Heart left ventricle (tissue), 16 donors: ENCODE results near the gene SGSM2. TPM values are rescaled to one million over a fixed set of nuclear protein-coding genes. Genes with fewer than 3 reads are reported as not detected.

Experiments
- ATAC-seq, 4 donors: fragments of 200-7000 bp; cut with Tn5 transposase; one replicate each; pipeline ENCODE4 v1.9.1; 2020 to 2022; ENCODE audit warnings: moderate library complexity in 4 of 4, mild to moderate bottlenecking in 3 of 4, moderate number of reproducible peaks in 1 of 4
- DNase-seq, 5 donors: peaks; one replicate each; pipeline ENCODE4 v3.0.0-alpha.2; 2020
- H3K27ac ChIP-seq, 12 donors: fragments of 200-600 bp; sonication (generic) in 4 of 12; one replicate each; pipeline versions ENCODE4 v1.5.0 to v1.8.0; 2016 to 2022; ENCODE audit warnings: mild to moderate bottlenecking in 2 of 12
- H3K27me3 ChIP-seq, 9 donors: fragments of 200-600 bp; sonication (generic) in 2 of 9; one replicate each; pipeline versions ENCODE4 v1.5.1 to v1.8.0; 2016 to 2022; ENCODE audit warnings: mild to moderate bottlenecking in 3 of 9
- H3K36me3 ChIP-seq, 9 donors: fragments of 200-600 bp; sonication (generic) in 2 of 9; one replicate each; pipeline versions ENCODE4 v1.5.0 to v1.8.0; 2018 to 2022; ENCODE audit warnings: mild to moderate bottlenecking in 2 of 9
- H3K4me1 ChIP-seq, 12 donors: fragments of 200-600 bp; sonication (generic) in 4 of 12; one replicate each; pipeline versions ENCODE4 v1.5.0 to v1.8.0; 2016 to 2022; ENCODE audit warnings: mild to moderate bottlenecking in 3 of 12
- H3K4me3 ChIP-seq, 12 donors: fragments of 200-600 bp; sonication (generic) in 4 of 12; one replicate each; pipeline versions ENCODE4 v1.5.0 to v1.8.0; 2017 to 2022; ENCODE audit warnings: mild to moderate bottlenecking in 9 of 12, moderate library complexity in 4 of 12
- H3K9me3 ChIP-seq, 12 donors: fragments of 200-600 bp; sonication (generic) in 4 of 12; one replicate each; pipeline versions ENCODE4 v1.5.0 to v1.8.0; 2016 to 2022; ENCODE audit warnings: mild to moderate bottlenecking in 1 of 12
- POLR2A ChIP-seq, 2 donors: fragments of 450-650 bp; IDR thresholded peaks; one replicate each; pipeline ENCODE4 v1.6.1; 2017; ENCODE audit warnings: antibody characterized with exemption in 2 of 2, mild to moderate bottlenecking in 2 of 2, moderate library complexity in 2 of 2
- WGBS, 4 donors: extraction: QIAGEN DNeasy Blood & Tissue Kit in 2 of 4; methylation state at CpG; one replicate each; pipeline versions ENCODE4 v1.1.5 to v1.1.7; 2013 to 2018; 5-methylcytosine and 5-hydroxymethylcytosine counted together
- intact Hi-C, 10 donors: fragments of 100-400 bp; cut with DNase I; formaldehyde crosslinking; loops; one replicate each; pipeline versions ENCODE4 v1.11.1 to v1.14.2; 2022
- polyA plus RNA-seq, 2 donors: library from polyadenylated mRNA; stranded (reverse); fragments of 200-250 nt; gene quantifications; one replicate each; pipeline ENCODE4 v1.2.3, GENCODE V29; 2013
- total RNA-seq, 9 donors: library from RNA; depleted of rRNA in 2 of 9; stranded (reverse); fragments of >200 nt in 2 of 9; fragmentation: NEBNext Ultra II Directional in 3 of 9; extraction: Animal tissue kit (Norgen Biotek cat#: 25700) in 3 of 9; gene quantifications; one replicate each; pipeline versions ENCODE4 v1.1.0 to v1.2.4, GENCODE V29; 2016 to 2023
- TF ChIP-seq, protein P1 (sequence below), 12 donors: fragments of 200-600 bp; sonication (generic) in 4 of 12; IDR thresholded peaks; one replicate each; pipeline versions ENCODE4 v1.5.0 to v1.8.0; 2018 to 2022; ENCODE audit warnings: antibody characterized with exemption in 12 of 12, mild to moderate bottlenecking in 5 of 12
- donor health status: ischemic (EF 13 %, LVEDD 7.1; RV severe dilation, severe dysfunction).
- donor health status: healthy with polysubstance abuse.
- donor health status: DM: no; HTN: yes; CAD: no.
- donor health status: DM: no; HTN: no; CAD: no.
- donor health status: ischemic (EF 25% LVEDD 6.9; RV normal size, moderate dysfunction).
- donor health status: ischemic (EF 25% LVEDD 5.7; RV mildly dilated, moderate dysfunction).
- donor health status: healthy.
- donor health status: DM: yes; HTN: yes; CAD: no.
- donor health status: ischemic (EF 35%, LVEDD 5.7; RV mildly dilated, moderate dysfunction).
- donor health status: nonischemic (EF 11% LVEDD 7.7; RV severe dilation, severe dysfunction).
- donor health status: DM: yes; HTN: yes; CAD: no.
- donor health status: PGD.
- donor health status: ischemic (EF 29% LVEDD 5.4; RV normal size, mild dysfunction).
- donor health status: nonischemic (EF 23%, LVEDD 6.1; RV moderate dilation, normal function).

SGSM2 gene
- total and polyA plus RNA-seq, 11 donors: 17.0 to 35.1 (median 22.3) TPM

DNA sequence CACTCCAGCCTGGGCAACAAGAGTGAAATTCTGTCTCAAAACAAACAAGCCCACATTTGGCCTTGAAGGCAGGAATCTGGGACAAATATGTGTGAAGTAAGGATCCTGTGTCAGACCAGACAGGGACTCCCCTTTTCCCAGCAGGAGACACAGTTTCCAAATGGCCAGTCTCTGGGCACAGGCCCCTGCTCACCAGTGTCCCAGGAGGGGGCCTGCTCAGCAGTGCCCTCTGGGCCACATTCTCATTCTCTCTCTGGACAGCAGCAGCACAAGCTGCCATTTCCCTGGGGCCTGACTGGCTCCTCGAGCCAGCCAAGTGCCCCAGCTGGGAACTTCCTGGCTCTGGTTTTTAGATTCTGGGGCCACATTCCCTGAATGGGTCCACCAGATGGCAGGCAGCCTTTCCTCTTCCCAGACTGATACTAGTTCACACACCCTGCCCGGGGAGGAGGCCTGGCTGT, 75.3 kb downstream of the SGSM2 start:
- H3K27ac ChIP-seq: peak overlapping the region in 11 of 12 donors; percentile 2 to 63 (median 41)
- TF ChIP-seq POLR2A (IDR thresholded peaks at IDR 0.05): no peak
- TF ChIP-seq, protein P1, sequence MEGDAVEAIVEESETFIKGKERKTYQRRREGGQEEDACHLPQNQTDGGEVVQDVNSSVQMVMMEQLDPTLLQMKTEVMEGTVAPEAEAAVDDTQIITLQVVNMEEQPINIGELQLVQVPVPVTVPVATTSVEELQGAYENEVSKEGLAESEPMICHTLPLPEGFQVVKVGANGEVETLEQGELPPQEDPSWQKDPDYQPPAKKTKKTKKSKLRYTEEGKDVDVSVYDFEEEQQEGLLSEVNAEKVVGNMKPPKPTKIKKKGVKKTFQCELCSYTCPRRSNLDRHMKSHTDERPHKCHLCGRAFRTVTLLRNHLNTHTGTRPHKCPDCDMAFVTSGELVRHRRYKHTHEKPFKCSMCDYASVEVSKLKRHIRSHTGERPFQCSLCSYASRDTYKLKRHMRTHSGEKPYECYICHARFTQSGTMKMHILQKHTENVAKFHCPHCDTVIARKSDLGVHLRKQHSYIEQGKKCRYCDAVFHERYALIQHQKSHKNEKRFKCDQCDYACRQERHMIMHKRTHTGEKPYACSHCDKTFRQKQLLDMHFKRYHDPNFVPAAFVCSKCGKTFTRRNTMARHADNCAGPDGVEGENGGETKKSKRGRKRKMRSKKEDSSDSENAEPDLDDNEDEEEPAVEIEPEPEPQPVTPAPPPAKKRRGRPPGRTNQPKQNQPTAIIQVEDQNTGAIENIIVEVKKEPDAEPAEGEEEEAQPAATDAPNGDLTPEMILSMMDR (IDR thresholded peaks at IDR 0.05): peak in 5 of 12 donors; percentile 7 to 41 (median 33)
- H3K4me3 ChIP-seq: no peak overlapping the region
- WGBS, 4 donors: 8 to 29% (median 17%) methylated on average over 2 of the region's 2 CpGs
- peak; percentile 43 to 82 (median 67) for ATAC-seq
- DNase-seq: no peak
- peaks cover 0 to 27% (median 14%) of the 10 kb centered on the region in 12 donors for H3K4me1 ChIP-seq
- H3K27me3 ChIP-seq: no peaks in the 10 kb centered on the region
- intact Hi-C loops: no loop called here
- H3K9me3 ChIP-seq: no peaks in the 10 kb centered on the region
- peaks cover 0 to 20% (median 3%) of the 10 kb centered on the region in 9 donors for H3K36me3 ChIP-seq

DNA sequence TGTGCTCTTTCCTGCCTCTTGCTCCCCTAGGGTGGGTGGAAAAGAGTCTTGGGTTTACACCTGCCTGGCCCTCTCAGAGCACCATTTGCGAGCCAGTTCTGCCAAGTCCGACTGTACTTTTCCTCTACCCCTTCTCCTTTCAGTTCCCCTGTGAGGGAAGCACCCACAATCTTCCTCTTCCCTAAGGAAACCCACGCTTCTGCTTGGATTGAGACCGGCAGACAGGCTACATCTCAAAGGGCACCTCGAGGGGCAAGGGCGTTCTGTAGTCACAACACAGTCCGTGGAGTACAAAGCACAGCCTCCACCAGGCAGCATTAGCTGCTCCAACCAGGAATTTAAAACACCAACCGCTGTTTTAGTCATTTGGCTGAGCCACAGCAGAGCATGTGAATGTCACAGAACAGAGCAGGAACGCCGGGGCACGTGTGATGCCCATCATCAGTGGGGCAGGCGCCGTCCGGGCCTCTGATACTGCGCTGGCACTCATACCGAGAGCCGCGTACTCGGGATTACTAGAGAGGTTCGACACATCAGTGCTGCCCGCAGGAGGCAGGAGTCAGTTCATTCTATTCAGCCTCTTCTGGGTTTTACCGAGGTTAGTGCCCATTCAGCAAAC, 77.3 kb downstream of the SGSM2 start:
- 90 to 94% (median 94%) methylated on average over 22 of the region's 22 CpGs for WGBS, 4 donors
- H3K27ac ChIP-seq: no peak overlapping the region
- no peak for DNase-seq
- H3K36me3 ChIP-seq: peaks cover 0 to 30% (median 11%) of the 10 kb centered on the region in 9 donors
- intact Hi-C loops: no loop called here
- ATAC-seq: no peak
- H3K4me1 ChIP-seq: peaks cover 0 to 35% (median 15%) of the 10 kb centered on the region in 12 donors
- TF ChIP-seq, protein P1 (IDR thresholded peaks at IDR 0.05): no peak
- TF ChIP-seq POLR2A (IDR thresholded peaks at IDR 0.05): no peak
- H3K4me3 ChIP-seq: no peak overlapping the region
- H3K27me3 ChIP-seq: no peaks in the 10 kb centered on the region
- no peaks in the 10 kb centered on the region for H3K9me3 ChIP-seq

GRCh38 chr17:2415081-2415480, 77.8 kb downstream of the SGSM2 start:
- ATAC-seq (no peak), DNase-seq (no peak)
- intact Hi-C loops: no loop called here
- 85 to 89% (median 86%) methylated on average over 9 of the region's 9 CpGs for WGBS, 4 donors
- peaks cover 0 to 35% (median 16%) of the 10 kb centered on the region in 9 donors for H3K36me3 ChIP-seq
- H3K27ac ChIP-seq: no peak overlapping the region
- no peak overlapping the region for H3K4me3 ChIP-seq
- TF ChIP-seq, protein P1 (IDR thresholded peaks at IDR 0.05): no peak
- no peak for TF ChIP-seq POLR2A (IDR thresholded peaks at IDR 0.05)
- H3K4me1 ChIP-seq: peaks cover 0 to 38% (median 16%) of the 10 kb centered on the region in 12 donors
- H3K9me3 ChIP-seq: no peaks in the 10 kb centered on the region
- H3K27me3 ChIP-seq: no peaks in the 10 kb centered on the region

DNA sequence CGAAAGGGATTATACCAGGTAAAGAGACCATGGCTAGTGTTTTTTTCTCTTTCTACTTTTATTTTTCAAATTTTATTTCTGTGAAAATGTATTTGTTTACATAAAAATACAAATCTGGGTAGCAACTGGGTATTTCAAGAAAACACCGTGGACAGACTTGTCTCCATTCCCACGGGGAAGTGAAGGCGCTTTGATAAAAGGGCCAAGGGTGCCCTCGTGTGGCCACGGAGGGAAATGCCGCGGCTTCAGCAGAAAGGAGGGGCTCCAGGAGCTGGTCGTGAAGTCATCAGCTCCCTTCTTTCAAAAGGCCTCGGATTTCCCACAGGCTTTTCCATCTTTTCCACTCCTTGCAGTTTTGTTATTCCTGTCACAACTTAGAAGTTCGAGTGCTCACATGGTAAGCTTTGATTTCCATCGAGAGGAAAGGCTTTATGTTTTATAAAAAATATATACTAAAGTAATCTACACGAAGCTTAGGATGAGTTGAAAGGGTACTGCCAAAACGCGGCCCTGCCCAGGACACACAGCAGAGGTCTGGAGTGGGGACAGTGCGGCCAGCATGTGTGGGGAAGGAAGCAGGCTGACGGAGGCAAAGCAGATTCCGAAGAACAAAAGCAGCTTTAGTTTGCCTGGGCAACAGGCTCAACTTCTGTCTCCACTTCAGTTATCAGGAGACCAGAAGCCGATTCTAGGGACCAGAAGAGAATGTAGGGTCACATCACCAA, 78.9 kb downstream of the SGSM2 start:
- DNase-seq (peak; percentile 85 to 92 (median 87)), ATAC-seq (peak; percentile 49 to 77 (median 76))
- Histone ChIP-seq H3K9me3 (no peaks in the 10 kb centered on the region), H3K27ac (peak overlapping the region in 3 of 12 donors; percentile 13 to 63 (median 15)), H3K27me3 (no peaks in the 10 kb centered on the region), H3K36me3 (peaks cover 0 to 39% (median 27%) of the 10 kb centered on the region in 9 donors), H3K4me3 (no peak overlapping the region), H3K4me1 (peaks cover 0 to 40% (median 16%) of the 10 kb centered on the region in 12 donors)
- no peak for TF ChIP-seq POLR2A (IDR thresholded peaks at IDR 0.05)
- TF ChIP-seq, protein P1 (IDR thresholded peaks at IDR 0.05): peak; percentile 94 to 100 (median 98)
- 23 to 28% (median 28%) methylated on average over 19 of the region's 19 CpGs for WGBS, 4 donors
- intact Hi-C loops: loop anchor here in 9 of 10 donors (1.0 to 2.0 kb wide), 2 partner anchors 33 to 34 kb away; no protein-coding TSS in a partner anchor
